Ovary (tissue), 3 donors: ENCODE data around the gene ZSCAN5A.

ENCODE experiments used
- CTCF ChIP-seq, 3 donors: fragments of 450-650 bp in 2 of 3; fragments of 200-600 bp in 1 of 3; IDR thresholded peaks; one replicate each; pipeline versions ENCODE4 v1.5.1 to v1.8.0; 2016 to 2022; ENCODE audit warnings: antibody characterized with exemption in 3 of 3, mild to moderate bottlenecking in 1 of 3
- EP300 ChIP-seq: sonication (generic); formaldehyde crosslinking; IDR thresholded peaks from one replicate; pipeline ENCODE4 v1.6.1; 2017; ENCODE audit warnings: antibody characterized with exemption
- POLR2A ChIP-seq: fragments of 450-650 bp; IDR thresholded peaks from one replicate; pipeline ENCODE4 v1.6.1; 2017; ENCODE audit warnings: antibody characterized with exemption, mild to moderate bottlenecking, moderate library complexity
- donor health status: DM: no; HTN: no; CAD: no.

GRCh38 chr19:56351208-56351607 lies 36.6 kb upstream of the ZSCAN5A start:
- TF ChIP-seq CTCF (IDR thresholded peaks at IDR 0.05) (no peak), POLR2A (no peak), EP300 (no peak)
